Measurements from ENCODE around the gene SMAD6. TPM values are rescaled to one million over a fixed set of nuclear protein-coding genes. Genes with fewer than 3 reads are reported as not detected.

SMAD6 gene
- total RNA-seq, 1 donor: 27.2 TPM

- H3K4me3 ChIP-seq (ENCODE audit: low read depth, low read length): no peak overlapping the region
- TF ChIP-seq CTCF (IDR thresholded peaks at IDR 0.05; ENCODE audit: insufficient read depth, low read length): no peak
- DNase-seq (ENCODE audit: low read depth): no peak
Observed at GRCh38 chr15:66715720-66716655, 14.0 kb downstream of the SMAD6 start.

DNA sequence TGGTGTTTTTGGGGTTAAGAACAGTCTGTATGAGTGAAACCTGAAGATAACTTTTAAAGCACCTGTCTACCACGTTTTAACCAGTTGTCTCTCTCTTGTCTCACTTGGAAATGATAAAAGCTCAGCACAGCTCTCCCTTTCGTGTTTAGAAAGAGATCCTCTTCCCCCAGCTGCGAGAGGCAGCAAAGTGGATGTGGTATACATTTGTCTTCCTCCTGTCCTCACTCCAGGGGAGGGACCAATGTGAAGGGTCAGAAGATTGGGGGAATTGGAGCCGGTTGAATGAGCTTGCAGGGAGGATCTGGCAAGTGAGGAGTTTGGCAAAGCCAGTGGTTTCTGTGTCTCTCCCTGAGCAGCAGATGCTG lies 14.6 kb downstream of the SMAD6 start:
- no peak for TF ChIP-seq CTCF (IDR thresholded peaks at IDR 0.05; ENCODE audit: insufficient read depth, low read length)
- no peak for DNase-seq (ENCODE audit: low read depth)
- H3K4me3 ChIP-seq (ENCODE audit: low read depth, low read length): no peak overlapping the region

- no peak for TF ChIP-seq CTCF (IDR thresholded peaks at IDR 0.05; ENCODE audit: insufficient read depth, low read length)
- no peak overlapping the region for H3K4me3 ChIP-seq (ENCODE audit: low read depth, low read length)
- no peak for DNase-seq (ENCODE audit: low read depth)
Observed at GRCh38 chr15:66718220-66718988, 16.4 kb downstream of the SMAD6 start.

DNA sequence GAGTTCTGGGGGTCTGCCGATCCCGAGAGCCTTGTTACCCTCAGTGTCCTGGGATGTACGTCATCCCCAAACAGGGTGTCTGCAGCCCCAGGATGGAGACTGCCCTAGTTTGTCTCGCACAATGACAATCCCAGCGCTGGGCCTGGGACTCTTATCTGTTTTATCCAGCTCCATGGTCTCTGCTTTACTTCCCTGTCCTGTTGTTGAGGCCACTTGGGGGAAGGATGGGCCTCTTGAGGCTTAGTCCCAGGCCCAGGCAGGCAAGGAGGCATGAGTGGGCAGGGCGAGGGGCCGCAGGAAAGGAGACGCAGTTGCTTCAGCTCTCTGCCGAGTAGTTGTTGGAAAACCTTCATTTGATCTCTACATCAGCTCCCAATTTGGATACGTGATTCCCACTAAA lies 17.4 kb downstream of the SMAD6 start:
- TF ChIP-seq CTCF (IDR thresholded peaks at IDR 0.05; ENCODE audit: insufficient read depth, low read length): no peak
- H3K4me3 ChIP-seq (ENCODE audit: low read depth, low read length): no peak overlapping the region
- DNase-seq (ENCODE audit: low read depth): no peak

DNA sequence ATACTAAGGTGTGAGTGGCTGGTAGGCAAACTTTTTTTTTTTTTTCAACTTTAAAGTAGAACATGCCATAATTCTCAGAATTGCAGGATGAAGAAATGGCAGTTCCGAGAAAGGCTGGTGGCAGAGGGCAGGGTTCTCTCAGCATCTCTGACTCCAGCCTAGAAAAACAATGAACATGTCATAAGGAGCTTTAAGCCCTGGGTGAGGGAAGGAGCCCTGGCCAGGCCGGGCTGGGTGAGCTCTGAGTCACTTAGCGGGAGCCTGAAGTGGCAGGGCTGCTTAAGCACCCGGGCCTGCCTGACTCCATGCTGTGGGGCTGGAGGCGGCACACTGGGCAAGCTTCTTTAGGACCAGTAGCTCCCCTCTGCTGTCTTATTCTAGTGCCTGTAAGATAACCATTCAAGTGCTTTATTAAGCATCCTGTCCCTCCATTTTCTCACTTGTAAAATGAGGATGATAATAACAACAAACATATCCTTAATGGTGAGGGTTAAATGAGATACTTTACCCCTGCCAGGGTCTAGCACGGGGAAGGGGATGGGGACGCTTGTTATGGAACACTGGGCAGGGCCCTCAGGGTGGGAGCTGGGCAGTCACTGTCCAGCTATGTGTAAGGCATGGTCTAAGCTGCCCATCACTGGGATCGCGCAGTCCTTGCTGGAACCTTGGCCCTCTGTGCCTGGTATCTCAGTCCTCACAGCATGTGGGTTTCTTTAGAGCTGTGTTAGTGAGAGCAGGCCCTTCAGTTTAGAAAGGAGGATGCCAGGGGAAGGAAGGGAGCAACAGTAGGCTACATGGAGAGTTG lies 18.4 kb downstream of the SMAD6 start:
- DNase-seq (ENCODE audit: low read depth): peak; percentile 84
- no peak for TF ChIP-seq CTCF (IDR thresholded peaks at IDR 0.05; ENCODE audit: insufficient read depth, low read length)
- H3K4me3 ChIP-seq (ENCODE audit: low read depth, low read length): no peak overlapping the region

- DNase-seq (ENCODE audit: low read depth): no peak
- no peak for TF ChIP-seq CTCF (IDR thresholded peaks at IDR 0.05; ENCODE audit: insufficient read depth, low read length)
- H3K4me3 ChIP-seq (ENCODE audit: low read depth, low read length): no peak overlapping the region
Observed at GRCh38 chr15:66721020-66721419, 19.0 kb downstream of the SMAD6 start.
